Measurements from ENCODE around the gene ZNF143. TPM values are rescaled to one million over a fixed set of nuclear protein-coding genes. Genes with fewer than 3 reads are reported as not detected.

Gene ZNF143
- total and polyA plus RNA-seq, 11 donors, result 7.9 to 32.3 (median 22.0) TPM

DNA sequence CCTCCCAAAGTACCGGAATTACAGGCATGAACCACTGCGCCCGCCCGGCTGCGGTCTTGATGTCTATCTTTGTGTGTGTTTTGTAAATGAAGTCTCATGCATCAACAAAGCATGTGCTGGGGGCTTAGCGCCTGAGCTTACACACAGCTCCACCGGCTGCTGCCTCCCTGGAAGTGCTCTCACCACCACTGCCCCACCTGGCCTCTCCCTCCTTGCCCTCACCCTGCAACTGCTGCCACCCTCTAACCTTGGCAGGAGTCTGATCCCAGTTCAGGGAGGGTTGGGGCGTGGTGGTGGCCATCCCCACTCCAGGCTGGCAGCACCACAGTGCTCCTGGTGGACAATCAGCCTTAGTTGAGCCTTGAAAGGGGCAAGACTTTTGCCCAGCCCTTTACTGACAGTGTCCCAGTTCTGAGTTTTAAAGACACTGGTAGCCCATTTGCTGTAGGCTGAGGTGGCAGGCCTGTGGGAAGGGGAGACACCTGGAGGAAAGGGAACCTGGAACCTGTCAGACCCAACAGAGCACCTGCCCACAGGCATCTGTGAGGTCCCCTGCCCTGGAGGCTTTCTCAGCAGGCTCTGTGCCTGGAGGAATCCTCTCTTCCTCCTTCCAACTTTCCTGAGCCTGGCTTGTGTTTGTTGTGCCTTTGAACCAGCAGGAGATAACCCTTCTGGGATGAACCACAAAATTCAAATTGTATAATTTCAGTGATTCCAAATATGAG lies 70.3 kb downstream of the ZNF143 start:
- Histone ChIP-seq H3K27me3 (no peaks in the 10 kb centered on the region), H3K4me3 (no peak overlapping the region), H3K9me3 (no peaks in the 10 kb centered on the region), H3K27ac (no peak overlapping the region), H3K36me3 (peaks cover 0 to 18% (median 5%) of the 10 kb centered on the region in 9 donors), H3K4me1 (peaks cover 0 to 36% (median 20%) of the 10 kb centered on the region in 12 donors)
- DNase-seq (no peak), ATAC-seq (no peak)
- no peak for TF ChIP-seq POLR2A (IDR thresholded peaks at IDR 0.05)
- TF ChIP-seq, protein P1, sequence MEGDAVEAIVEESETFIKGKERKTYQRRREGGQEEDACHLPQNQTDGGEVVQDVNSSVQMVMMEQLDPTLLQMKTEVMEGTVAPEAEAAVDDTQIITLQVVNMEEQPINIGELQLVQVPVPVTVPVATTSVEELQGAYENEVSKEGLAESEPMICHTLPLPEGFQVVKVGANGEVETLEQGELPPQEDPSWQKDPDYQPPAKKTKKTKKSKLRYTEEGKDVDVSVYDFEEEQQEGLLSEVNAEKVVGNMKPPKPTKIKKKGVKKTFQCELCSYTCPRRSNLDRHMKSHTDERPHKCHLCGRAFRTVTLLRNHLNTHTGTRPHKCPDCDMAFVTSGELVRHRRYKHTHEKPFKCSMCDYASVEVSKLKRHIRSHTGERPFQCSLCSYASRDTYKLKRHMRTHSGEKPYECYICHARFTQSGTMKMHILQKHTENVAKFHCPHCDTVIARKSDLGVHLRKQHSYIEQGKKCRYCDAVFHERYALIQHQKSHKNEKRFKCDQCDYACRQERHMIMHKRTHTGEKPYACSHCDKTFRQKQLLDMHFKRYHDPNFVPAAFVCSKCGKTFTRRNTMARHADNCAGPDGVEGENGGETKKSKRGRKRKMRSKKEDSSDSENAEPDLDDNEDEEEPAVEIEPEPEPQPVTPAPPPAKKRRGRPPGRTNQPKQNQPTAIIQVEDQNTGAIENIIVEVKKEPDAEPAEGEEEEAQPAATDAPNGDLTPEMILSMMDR (IDR thresholded peaks at IDR 0.05), result no peak
- 94 to 98% (median 97%) methylated on average over 8 of the region's 8 CpGs for WGBS, 4 donors
- intact Hi-C loops (cut with DNase I), result loop anchor here in 7 of 10 donors (5.0 to 10.0 kb wide), 6 partner anchors 74 to 794 kb away; no protein-coding TSS in a partner anchor

DNA sequence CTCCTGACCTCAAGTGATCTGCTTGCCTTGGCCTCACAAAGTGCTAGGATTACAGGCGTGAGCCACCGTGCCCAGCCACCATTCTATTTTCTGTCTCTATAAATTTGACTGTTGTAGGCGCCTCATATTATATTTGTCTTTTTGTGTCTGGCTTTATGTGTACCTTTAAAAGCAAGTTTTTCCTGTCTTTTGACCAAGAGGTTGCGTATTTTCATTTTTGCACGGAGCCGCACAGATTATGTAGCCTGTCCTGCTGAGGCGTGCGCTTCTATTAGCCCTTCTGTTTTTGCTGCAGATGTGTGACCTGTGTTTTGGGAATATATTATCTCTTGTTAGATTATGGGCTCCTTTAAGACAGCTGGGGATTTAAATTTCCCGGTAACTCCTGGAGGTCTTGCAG lies 72.2 kb downstream of the ZNF143 start:
- no peak for TF ChIP-seq POLR2A (IDR thresholded peaks at IDR 0.05)
- TF ChIP-seq, protein P1 (IDR thresholded peaks at IDR 0.05), result no peak
- peaks cover 0 to 4% (median 0%) of the 10 kb centered on the region in 9 donors for H3K36me3 ChIP-seq
- H3K4me1 ChIP-seq, result peaks cover 0 to 23% (median 12%) of the 10 kb centered on the region in 12 donors
- H3K4me3 ChIP-seq, result no peak overlapping the region
- H3K27me3 ChIP-seq, result no peaks in the 10 kb centered on the region
- DNase-seq (no peak), ATAC-seq (no peak)
- intact Hi-C loops (cut with DNase I), result loop anchor here in 7 of 10 donors (5.0 to 10.0 kb wide), 6 partner anchors 72 to 792 kb away; no protein-coding TSS in a partner anchor
- no peak overlapping the region for H3K27ac ChIP-seq
- H3K9me3 ChIP-seq, result no peaks in the 10 kb centered on the region
- WGBS, 4 donors, result 94 to 97% (median 95%) methylated on average over 9 of the region's 9 CpGs

DNA sequence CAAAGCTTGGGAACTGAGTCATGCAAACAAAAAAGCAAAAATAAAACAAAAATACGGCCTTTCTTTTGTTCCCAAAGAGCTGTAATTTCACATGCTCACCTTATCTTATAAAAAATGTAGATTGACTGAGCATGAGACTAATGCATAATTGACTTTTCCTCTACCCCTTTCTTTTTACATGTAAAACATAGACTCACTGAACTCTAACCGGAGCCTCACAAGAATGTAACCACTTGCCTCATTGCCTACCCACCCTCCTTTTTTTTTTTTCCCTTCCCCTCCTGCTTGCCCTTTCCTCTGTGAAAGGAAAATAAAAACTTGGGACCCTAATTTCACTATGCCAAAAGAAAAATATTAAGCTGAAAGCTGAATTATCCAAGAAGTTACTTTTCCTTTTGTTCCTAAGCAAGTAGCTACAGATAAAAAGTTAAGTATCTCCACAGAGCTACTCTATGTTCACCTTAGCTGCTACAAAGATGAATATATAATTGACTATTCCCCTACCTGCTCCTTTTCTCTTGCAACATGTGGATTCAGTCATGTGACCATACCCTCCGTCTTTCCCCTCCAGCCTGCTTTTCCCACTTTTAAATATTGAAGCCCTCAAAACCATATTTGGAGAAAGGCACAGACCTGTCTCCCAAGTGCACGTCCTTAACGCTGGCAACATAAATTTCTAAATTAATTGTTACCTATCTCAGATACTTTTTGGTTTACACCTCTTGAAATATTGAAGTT lies 73.1 kb downstream of the ZNF143 start:
- H3K4me1 ChIP-seq, result peaks cover 0 to 23% (median 12%) of the 10 kb centered on the region in 12 donors
- WGBS, 4 donors, result 85 to 90% (median 88%) methylated on average over 5 of the region's 5 CpGs
- intact Hi-C loops (cut with DNase I), result loop anchor here in 8 of 10 donors (2.0 to 10.0 kb wide), 8 partner anchors 41 to 791 kb away; no protein-coding TSS in a partner anchor
- H3K27me3 ChIP-seq, result no peaks in the 10 kb centered on the region
- H3K4me3 ChIP-seq, result no peak overlapping the region
- no peak overlapping the region for H3K27ac ChIP-seq
- no peak for ATAC-seq
- DNase-seq, result no peak
- H3K36me3 ChIP-seq, result no peaks in the 10 kb centered on the region
- no peaks in the 10 kb centered on the region for H3K9me3 ChIP-seq
- TF ChIP-seq POLR2A (IDR thresholded peaks at IDR 0.05), result no peak
- TF ChIP-seq, protein P1 (IDR thresholded peaks at IDR 0.05), result no peak
